Islet precursor cell (in vitro differentiated cells): ENCODE measurements around the gene VAPA.
A peak's percentile ranks its signal among the peaks of the same experiment; 100 is the strongest.

ENCODE experiments used
- DNase-seq: peaks from one replicate; pipeline ENCODE4 v3.0.0-alpha.2; 2018

Gene VAPA, protein sequence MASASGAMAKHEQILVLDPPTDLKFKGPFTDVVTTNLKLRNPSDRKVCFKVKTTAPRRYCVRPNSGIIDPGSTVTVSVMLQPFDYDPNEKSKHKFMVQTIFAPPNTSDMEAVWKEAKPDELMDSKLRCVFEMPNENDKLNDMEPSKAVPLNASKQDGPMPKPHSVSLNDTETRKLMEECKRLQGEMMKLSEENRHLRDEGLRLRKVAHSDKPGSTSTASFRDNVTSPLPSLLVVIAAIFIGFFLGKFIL

DNA sequence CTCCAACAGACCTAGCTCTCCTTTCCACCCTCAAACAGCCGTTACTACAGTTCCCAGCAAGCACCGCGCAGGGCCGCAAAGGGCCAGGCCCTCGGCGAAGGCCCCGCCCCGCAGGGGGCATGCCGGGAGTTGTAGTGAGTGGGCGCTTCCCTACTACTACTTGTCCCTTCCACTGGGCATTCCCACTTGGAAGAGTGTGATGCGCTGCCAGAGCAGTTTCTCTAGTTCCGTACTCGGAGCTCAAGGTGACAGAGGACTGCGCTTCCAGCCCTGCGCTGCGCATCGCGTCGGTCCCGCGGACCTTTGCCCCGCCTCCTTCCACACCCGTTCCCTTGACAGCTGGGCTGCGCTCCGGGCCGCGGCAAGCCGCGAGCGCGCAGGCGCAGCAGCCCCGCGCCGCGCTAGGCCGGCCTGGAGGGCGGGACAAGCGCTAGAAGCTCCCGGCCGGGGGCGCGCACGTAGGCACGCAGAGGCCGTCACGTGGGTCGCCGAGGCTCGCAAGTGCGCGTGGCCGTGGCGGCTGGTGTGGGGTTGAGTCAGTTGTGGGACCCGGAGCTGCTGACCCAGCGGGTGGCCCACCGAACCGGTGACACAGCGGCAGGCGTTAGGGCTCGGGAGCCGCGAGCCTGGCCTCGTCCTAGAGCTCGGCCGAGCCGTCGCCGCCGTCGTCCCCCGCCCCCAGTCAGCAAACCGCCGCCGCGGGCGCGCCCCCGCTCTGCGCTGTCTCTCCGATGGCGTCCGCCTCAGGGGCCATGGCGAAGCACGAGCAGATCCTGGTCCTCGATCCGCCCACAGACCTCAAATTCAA, at the start of gene VAPA:
Gene VAPA, plus strand, starts transcription at position 491 of the 808 bp plus-strand sequence. Its CDS starts 241 bp downstream, at position 732.
- peak; percentile 97 for DNase-seq

DNA sequence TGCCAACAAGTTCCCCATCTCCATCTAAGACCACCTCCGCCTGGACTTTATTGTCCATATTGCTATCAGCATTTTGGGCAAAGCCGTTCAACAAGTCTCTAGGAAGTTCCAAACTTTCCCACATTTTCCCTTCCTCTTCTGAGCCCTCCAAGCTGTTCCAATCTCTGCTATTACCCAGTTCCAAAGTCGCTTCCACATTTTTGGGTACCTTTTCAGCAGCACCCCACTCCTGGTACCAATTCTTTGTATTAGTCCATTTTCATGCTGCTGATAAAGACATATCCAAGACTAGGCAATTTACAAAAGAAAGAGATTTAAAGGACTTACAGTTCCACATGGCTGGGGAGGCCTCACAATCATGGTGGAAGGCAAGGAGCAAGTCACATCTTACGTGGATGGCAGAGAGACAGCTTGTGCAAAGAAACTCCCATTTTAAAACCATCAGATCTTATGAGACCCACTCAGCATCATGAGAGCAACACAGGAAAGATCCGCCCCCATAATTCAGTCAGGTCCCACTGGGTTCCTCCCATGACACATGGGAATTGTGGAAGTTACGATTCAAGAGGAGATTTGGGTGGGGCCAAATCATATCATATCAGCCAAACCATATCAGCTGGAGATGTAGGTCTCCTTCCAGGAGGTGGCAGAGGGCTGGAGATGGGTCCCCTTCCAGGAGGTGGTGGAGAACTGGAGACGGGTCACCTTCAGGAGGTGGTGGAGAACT, 47.9 kb upstream of the VAPA start:
- no peak for DNase-seq

DNA sequence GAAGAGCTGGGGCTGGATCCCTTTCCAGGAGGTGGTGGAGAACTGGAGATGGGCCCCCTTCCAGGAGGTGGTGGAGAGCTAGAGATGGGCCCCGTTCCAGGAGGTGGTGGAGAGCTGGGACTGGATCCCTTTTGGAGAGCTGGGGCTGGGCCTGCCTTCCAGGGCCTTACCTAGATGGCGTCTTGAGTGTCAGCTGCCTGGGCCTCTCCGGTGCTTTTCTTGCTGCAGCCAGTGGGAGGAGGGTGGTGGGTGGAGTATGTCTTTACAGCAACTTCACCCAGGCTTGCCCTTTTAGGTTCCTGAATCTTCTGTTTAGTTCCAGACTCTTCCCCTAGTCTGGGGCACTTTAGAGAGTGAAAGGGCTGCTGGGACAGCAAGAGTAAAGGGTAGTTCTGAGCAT, 47.2 kb upstream of the VAPA start:
- no peak for DNase-seq

DNA sequence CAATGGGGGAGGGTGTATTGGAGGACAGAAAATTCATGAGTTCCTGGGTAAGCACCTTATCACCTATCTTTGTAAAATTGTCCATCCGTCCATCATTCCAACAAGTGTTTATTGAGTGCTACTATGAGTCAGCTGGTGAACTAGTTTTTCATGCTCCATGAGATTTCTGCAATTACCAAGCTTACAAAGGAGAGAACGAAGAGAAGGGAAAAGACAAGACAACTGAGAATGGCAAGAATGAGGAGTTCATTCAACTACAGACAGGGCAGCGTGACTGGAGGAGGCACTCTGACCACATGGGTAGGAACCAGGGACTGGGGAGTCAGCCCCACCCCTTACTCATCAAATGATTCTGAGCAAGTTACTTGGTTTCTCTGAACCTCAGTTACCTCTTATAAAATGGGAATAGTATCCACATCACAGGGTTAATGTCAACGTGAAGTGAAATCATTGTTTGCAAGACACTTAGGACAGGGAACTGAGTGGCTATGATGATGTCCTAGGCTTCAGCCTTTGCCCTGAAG, 46.7 kb upstream of the VAPA start:
- DNase-seq = no peak

DNA sequence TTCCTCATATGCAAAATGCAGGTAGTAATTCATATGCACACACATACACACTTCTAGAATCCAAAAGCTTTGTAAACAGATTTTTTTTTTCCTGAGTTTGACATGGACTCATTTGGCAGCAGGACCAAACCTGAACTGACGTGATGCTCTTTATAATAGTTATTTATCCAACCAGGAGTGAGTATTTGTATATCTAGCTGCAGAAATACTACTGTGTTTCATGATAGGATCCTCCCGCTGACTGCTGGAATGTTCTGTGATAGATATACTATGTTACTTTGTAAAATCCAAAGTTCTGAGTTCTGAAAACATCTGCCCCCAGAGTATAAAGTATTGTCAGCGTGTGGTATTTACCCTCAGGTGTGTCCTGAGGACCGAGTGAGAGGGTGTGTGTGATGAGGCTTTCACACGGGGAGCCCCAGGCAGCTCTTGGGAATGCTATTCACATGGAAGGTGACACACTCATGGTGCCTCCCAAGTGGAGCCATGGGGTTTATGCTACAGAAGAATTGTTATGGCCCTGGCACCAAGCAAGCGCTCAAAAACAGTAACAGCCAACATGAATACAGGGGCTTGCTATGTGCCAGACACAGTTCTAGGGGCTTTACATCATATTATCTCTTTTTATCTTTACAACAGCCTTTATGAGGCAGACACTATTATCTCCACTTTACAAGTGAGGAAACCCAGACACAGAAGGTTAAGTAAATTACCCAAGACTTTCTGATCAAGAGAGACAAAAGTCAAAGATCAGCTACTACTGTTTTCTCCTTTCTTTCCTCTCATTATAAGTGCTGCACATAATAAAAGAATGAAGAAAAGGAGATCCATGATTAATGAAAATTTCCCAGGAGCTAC, 44.7 kb upstream of the VAPA start:
- peak; percentile 88 for DNase-seq

DNA sequence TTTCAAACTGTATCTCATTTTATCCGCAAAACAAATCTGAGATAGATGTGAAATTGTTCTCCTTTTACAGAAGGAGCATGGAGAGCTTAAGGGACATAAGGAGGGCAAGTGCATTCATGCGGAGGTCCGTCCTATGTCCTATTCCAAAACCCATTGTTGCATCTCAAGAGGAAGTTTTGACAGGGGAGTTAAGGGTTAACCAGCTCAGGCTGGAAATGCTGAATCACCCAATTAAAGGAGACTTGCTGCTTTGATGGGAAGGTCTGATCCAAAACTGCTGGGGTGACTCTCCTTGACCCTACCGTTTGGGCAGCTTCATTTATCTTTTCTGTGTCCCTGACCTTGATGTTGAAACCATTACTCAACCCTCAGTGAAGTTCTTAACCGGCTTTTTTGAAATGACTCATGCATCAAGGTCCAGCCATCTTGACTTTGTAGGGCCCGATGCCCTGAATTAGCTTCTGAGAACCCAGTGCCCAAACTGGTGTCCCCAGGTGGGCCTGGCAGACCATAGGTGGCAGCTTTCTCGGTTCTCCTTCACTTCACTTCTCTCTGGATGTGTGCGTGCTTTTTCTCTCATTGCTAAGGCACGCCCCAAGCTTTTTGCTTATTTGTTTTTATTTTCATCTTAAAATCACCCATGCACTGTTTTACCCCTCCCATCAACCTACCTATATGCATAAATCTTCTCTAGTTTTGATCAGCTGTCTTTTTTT, 43.9 kb upstream of the VAPA start:
- peak; percentile 85 for DNase-seq

DNA sequence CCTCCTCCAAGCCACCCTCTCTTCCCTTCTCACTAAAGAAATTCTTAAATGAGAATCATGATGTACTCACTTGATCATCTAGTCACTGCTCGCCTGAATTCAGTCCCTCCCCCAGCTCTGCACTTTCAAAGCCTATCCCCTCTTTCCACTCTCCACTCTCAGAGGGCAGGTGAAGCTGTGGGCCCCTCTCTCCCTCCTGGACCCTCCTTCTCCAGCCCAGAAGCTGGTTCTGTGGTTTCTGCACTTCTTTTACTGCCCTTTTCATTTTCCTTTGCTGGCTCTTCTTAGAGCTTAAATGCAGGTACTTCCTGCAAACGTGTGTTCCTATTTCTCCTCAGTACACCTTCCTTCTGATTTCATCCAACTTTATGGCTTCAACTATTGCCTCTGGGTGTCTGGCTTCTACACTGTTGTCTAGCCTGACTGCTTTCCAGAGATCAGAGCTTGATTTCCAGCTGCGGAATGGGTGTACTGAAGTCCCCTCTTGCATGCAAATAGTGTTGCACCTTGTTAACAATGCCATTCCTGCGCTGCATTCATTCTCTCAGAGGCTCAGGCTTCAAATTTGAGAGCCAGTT, 43.3 kb upstream of the VAPA start:
- DNase-seq = peak; percentile 67

DNA sequence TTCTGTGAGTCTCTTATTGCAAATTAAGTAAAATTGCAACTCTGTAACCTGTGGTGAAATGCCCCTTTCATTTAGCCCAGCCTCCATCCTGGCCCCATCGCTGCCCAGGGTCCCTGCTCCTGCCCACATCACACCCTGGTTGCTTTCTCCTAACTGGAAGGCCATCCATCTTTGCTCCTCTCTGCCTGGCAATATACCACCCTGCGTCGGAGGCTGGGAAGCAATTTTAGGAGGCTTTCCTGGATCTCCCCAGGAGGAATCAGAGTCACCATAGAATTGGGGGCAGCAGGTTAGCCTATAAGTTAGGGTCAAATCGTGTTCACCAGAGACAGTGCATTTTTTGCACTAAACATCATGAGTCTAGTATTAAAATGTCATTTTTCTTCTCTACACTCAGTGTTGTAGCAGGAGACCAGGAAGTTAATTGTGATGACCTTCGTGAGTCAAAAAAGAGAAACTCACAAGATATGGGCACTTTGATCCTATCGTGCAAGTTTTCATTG, 42.5 kb upstream of the VAPA start:
- DNase-seq = no peak

DNA sequence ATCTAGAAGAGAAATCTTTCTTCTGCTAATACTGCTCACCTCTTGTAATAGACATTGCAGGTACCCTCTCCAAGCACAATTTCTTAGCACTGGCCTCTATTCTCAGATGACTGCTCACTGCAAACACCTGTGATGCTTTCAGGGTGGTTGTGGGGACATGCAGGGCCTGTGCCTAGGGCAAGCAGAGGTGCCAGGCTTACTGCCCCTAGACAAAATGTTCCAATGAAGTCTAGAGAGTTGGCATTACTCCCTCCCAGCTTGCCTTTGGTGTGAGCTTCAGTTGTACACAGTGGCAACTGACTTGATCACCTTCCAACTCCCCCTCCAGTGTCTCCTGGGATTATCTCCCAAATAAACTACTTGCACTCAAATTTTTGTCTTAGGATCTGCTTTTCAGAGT, 41.0 kb upstream of the VAPA start:
- no peak for DNase-seq

DNA sequence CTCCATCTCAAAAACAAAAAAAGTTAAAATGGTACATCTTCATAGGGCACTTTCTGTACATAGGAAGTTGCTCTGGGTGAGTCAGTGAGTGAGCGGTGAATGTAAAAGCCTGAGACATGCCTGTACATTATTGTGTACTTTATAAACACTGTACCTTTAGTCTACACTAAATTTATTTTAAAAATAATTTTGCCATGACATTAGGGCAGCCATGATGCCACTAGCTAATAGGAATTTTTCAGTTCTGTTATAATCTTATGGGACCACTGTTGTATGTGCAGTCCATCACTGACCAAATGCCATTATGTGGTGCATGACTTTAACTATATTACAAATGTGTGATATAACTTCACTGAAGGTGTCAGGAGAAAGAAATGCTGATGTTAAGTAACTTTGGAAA, 39.1 kb upstream of the VAPA start:
- no peak for DNase-seq

DNA sequence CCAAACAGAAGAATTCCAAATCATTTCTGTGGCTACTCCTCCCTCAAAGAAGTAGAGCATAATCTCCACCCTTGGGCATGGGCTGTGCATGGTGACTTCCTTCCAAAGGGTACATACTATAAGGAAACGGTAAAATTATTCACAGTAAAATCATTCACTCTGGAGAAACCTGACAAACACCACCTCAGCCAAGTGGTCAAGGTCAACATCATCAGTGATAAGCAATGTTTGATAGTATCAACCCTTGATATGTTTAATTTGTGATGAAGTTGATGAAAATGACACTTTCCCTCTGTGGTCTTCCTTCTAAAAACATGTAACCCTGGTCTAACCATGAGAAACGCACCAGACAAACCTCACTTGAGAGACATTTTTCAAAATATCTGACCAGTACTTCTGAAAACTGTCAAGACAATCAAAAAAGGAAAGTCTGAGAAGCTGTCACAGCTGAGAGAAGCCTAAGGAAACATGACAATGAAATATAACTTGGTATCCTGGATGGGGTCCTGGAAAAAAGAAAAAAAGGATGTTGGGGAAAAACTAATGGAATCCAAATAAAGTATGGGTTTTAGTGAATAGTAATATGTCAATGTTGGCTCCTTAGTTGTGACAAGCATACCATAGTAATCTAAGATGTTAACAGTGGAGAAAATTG, 37.5 kb upstream of the VAPA start:
- no peak for DNase-seq

DNA sequence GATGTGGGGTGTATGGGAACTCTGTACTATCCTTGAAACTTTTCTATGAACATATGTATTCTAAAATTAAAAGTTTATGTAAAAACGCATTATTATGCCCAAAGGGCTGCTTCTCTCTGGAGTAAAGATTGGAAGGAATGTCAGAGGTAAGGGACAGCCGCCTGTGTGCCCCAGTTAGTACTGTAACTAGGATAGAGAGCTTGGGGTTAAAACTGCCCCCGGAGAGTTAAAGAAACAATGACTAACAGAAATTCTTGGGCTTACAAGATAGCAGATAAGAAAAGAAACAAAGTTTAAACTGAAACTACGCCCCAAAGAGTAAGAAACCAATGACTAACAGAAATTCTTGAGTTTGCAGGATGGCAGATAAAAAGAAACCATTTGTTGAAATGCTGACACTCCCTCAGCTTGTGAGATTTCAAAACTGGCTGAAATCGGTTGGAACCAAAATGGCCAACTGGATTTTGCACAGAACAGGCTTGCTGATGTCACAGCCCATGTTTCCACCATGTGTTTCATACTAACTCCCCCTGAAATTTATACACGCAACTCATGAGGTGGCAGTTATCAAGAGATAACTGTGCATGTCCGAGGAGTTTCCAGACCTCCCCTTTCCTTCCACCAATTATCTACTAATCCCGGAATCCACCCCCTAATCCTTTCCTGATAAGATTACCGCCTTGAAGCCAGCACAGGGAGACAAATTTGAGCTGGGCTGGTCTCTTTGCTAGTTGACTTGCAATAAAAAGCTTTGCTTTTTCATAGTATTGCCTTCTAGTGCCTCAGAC, 36.8 kb upstream of the VAPA start:
- peak; percentile 77 for DNase-seq

DNA sequence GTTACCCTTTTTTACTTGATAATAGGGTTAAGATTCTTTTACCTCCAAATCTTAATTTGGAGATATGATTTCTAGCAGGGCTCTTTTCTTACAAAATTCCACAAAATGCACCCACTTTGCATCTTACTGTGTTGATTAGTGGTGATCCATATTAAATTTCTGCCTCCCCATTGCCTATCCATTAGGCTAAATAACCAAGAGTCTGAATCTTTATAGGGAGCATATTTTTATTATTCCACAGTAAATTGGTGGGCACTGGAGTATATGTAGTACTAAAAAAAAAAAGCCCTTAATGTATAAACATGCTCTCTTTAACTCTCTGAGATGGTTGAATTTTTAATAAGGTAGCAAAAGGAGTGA, 36.2 kb upstream of the VAPA start:
- no peak for DNase-seq

DNA sequence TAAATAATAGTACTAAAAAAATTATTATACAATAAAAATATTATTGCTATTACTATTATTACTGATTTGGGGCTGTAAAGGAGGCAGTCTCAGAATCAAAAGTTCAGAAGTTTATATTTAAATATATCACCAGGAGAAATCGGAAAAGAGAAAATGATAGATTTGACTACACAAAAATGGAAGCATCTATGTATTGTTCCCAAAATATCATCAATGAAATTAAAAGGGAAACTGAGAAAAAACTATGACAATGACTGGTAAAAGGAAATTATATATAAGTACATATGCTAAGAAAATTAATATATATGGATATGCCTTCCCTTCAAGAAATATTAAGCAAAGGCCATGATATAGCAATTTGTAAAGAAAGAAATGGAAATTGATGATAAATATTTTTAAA, 35.7 kb upstream of the VAPA start:
- DNase-seq = no peak

DNA sequence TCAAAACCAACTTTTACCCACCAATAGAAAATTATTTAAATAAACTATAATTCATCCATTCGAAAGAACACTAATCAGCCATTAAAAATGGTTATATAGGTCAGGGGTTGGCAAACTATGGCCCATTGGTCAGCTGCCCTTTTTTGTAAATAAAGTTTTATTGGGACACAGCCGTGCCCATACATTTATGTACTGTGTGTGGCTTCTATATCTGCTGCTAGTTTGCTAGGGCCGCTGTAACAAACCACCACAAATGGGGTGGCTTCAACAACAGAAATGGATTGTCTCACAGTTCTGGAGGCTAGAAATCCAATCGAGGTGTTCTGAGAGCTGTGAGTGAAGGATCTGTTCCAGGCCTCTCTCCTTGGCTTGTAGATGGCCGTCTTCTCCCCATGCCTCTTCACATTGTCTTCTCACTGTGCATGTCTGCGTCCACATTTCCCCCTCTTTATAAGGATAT, 35.0 kb upstream of the VAPA start:
- no peak for DNase-seq

DNA sequence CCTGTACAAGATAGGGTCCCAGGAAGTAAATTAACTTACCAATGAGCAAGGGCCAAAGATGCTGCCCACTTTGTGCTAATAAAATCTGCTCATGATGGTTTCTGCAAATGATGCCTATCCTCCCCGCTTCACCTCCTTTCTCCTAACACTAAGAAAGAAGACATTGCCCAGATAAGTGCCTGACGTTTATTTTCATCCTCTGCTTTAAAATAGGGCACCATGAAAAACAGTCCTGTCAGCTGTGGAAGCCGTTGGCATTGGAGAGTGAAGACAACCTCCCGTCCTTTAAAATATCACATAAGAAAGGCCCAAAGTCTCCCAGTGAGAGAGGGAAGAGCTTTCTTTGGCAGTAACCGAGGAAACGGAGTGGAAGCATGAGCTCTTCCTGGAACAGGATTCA, 29.7 kb upstream of the VAPA start:
- DNase-seq = no peak

DNA sequence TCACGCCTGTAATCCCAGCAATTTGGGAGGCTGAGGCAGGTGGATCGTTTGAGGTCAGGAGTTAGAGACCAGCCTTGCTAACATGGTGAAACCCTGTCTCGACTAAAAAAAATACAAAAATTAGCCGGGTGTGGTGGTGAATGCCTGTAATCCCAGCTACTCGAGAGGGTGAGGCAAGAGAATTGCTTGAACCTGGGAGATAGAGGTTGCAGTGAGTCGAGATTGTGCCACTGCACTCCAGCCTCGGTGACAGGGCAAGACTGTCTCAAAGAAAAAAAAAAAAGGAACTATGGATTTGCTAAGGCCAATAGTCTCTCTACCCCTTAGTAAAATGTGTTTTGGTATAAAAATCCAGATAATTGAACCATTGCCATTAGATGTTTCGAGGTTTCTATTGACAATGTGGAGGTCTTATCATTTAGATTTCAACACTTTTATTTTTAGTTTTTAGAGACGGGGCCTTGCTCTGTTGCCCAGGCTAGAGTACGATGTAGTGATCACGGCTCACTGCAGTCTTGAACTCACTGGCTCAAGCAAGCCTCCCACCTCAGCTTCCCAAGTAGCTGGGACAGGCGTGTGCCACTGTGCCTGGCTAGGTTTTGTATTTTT, 29.2 kb upstream of the VAPA start:
- DNase-seq = no peak

DNA sequence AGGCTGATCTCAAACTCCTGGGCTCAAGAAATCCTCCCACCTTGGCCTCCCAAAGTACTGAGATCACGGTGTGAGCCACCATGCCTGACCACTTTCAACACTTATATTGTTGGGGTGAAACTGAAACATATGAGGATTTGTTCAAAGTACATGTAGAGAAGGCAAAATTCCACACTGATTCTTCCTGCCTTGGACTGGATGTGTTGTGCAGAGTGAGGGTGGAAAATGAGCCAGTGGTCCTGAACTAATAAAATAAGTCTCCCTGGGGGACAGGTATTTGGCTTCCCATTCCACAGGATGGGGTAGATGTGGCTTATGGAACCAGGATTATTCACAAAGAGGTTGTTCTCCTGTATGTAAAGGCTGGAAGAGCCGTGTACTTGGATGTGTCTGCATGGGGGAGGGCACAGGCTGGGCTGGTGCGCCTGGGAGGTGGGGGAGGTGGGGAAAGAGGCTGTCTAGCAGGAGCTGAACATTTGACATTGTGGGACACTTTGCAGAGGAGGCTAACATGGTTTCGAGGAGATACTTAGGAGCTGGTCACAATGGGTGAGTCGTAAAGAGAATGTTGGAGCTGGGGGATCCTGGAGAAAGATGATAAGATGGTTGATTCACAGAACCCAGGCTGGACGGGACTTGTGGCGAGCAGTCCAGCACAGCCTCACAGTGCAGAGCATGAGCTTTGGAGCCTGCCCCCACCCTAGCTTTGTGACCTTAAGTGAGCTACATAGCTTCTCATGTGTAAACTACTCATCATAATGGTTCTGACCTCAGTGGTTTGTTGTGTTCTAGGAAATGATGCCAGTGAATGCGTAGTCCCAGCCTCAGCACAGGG, 28.4 kb upstream of the VAPA start, which contains the start of gene TXNDC2:
Gene TXNDC2, plus strand, starts transcription at position 804 of the 835 bp plus-strand sequence. CDS start 708 bp downstream, outside the sequence.
- DNase-seq = no peak
